Suppressor macrophage treated with lipopolysaccharide for 4 hours (primary cell): ENCODE data around the gene SEC23B.
A peak's percentile ranks its signal among the peaks of the same experiment; 100 is the strongest.
"Not testable (repeated sequence)": the region's sequence is repeated elsewhere in the genome, so short reads cannot be mapped to it uniquely, and the experiment has no call there.

Experiments
- DNase-seq: peaks from one replicate; pipeline ENCODE4 v3.0.0-alpha.2; 2020

The SEC23B gene

DNA sequence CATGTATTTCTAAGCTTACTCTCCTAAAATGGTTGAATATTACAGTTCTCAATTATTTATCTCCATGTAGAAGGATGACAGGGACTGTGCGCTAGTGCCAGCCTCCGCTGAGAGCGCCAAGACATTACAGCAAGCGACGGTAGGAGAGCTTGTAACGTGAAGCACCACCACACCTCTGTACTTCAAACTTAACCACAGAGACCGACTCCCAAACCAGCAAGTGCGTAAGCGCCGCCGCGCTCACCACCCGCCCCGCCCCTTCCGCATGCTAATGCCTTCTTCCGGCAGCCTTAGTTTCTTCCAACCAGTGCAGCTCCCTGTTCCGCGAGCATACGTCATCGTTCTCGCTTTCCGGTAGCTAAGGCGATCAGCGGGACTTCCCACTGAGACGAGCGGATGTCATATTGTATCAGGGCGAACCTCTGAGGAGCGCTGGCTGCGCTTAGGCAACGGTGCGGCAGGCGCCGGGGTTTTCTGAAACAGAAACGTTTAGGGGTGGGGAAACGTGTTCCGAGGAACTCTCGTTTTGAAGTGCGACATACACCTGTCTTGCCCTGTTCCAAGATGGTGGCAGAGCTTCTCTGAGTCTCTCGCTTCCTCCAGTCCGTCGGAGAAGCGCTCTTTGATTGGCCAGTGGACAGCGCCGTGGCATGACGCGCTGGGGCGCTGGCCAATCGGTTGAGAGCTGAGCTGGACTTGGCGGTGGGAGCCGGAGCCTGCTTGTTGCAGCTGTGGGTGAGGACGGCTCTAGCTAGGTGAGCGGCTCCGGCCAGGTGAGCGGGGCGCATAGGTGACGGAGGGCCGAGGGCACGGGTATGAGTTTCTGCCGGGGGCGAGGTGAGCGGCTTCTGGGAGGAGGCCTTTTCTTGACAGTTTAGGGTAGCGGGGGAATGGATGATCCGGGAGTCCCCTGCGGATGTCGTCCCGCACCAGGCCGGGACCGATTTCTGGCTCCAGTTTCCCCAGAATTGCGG, at the start of gene SEC23B:
Gene SEC23B, plus strand, starts transcription at position 723 of the 974 bp plus-strand sequence. CDS start 2,896 bp downstream, outside the sequence.
- DNase-seq, result peak; percentile 97

- DNase-seq, result no peak
These were observed 42.1 kb upstream of the SEC23B start for GRCh38 chr20:18465536-18466200.

DNA sequence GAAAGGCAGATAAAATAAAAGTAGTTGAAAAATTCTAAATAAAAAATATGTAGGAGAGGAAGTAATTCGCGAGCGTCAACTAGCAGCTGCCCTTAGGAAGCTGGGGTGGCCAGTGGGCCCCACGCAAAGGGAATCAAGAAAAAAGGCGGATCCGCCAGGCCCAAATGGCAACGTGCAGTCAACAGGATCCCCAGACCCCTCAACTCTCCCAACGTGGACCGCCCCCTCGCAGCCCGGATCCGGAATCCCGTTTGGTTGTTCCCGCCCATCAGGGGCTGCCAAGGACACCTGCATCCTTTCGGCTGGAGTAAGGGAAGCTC, 41.2 kb upstream of the SEC23B start:
- no peak for DNase-seq

DNA sequence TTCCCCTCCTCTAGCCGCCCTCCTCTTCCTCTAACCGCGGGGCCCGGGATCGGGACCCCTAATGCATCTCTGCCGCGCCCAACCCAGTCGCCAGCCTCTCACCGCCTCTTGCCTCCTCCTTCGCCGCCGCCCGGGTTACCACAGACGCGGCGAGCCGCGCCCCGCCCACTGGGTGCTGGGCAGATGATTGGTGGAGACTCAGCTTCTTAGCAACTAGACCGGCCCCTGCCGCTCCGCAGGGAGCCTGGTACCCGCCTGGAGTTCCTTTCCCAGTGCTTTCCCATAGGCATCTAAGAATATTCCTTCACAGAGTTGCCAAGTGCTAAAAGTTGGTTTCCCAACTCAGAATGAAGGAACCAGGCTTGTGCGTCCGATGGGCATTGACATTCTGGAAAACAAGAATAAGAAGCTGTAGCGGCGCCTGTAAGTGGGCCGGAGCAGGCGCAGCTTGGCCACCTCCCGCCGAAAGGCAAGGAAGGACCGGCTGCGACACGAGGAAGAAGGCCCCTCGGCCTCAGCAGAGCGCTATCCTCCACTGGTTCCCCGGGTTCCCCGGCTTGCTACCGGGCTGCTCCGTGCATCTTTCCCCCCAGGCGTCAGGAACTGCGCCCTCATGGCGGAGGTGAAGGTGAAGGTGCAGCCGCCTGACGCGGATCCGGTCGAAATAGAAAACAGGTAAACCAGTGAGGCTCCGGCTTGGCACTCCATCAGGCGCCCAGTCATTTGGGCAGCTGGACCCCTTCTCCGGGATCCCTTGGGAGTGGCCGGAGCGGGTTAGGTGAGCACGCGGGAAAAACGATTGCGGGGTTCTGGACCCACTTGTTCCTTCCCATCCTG, 40.6 kb upstream of the SEC23B start, which contains the start of the genes DZANK1 and POLR3F:
Gene DZANK1, minus strand, starts transcription at position 137 of the 837 bp plus-strand sequence. CDS start 1,672 bp downstream, outside the sequence.
Gene POLR3F, plus strand, starts transcription at position 497 of the 837 bp plus-strand sequence. Its CDS starts 117 bp downstream, at position 614.
- DNase-seq, result peak; percentile 97

GRCh38 chr20:18477218-18477617, 30.5 kb upstream of the SEC23B start:
- DNase-seq, result no peak

DNA sequence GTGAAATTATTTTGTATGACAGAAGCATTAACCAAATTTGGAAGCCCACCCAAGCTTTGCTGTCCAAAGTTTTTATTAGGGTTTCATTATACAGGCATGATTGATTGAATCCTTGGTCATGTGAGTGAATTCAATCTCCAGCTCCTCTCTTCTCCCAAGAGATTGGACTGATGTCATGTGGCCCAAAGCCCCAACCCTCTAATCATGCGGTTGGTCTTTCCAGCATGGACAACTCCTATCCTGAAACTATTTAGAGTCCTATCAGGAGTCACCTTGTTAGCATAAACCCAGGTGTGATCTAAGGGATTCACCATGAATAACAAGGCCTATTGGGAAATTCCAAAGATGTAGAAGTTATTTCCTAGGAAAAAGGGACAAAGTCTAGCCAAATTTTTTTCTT, 29.9 kb upstream of the SEC23B start:
- DNase-seq, result no peak

GRCh38 chr20:18481596-18481995, 26.1 kb upstream of the SEC23B start:
- no peak for DNase-seq

DNA sequence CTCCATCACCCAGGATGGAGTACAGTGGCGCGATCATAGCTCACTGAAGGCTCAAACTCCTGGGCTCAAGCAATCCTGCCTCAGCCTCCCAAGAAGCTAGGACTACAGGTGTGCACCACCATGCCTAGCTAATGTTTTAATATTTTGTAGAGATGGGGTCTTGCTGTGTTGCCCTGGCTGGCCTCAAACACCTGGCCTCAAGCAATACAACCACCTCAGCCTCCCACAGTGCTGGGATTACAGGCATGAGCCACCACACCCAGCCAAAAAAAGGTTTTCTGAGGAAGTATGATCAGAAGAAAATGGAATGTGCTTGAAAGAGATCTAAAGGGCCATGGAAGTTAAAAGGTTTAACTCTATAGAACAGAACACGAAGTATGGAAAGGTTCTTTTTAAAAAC, 19.4 kb upstream of the SEC23B start:
- no peak for DNase-seq

GRCh38 chr20:18496042-18496441, 11.7 kb upstream of the SEC23B start:
- no peak for DNase-seq

GRCh38 chr20:18496740-18497592, 10.8 kb upstream of the SEC23B start, which contains the start of gene RBBP9:
Gene RBBP9, minus strand, starts transcription at chr20:18497225. Its CDS starts 58 bp downstream, at chr20:18497167.
- peak; percentile 84 for DNase-seq

DNA sequence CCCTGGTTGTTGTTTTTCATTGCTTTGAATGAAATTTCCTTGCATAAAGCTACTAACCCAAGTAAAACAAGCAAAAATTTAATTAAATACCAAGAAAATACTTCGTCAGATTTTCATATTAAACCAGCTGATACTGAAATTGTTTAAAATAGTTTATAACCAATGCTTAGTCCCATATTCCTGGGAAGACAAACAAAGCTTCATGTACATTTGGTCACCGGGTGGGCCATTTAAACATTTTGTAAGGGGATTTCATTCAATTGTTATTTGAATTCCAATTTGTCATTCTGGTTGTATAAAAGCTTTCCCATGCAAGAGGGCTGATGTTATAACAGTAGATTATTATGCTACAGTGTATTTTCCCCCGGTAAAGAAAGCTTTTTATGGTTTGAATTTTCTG, 10.1 kb upstream of the SEC23B start:
- no peak for DNase-seq

- DNase-seq, result not testable (repeated sequence)
These were observed 6.1 kb upstream of the SEC23B start for GRCh38 chr20:18501672-18502071.

DNA sequence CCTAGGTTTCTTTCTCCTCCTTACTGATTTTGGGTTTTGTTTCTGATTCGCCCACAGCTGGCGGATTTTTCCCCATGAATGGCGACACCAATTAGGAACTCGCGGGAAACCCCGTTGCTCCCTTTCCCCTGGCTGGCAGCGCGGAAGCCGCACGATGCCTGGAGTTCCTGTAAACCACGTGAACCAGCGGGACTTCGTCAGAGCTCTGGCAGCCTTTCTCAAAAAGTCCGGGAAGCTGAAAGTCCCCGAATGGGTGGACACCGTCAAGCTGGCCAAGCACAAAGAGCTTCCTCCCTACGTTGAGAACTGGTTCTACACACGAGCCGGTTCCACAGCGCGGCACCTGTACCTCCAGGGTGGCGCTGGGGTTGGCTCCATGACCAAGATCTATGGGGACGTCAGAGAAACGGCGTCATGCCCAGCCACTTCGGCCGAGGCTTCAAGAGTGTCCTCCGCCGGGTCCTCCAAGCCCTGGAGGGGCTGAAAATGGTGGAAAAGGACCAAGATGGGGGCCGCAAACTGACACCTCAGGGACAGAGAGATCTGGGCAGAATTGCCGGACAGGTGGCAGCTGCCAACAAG, 3.2 kb upstream of the SEC23B start:
- DNase-seq, result peak; percentile 58

DNA sequence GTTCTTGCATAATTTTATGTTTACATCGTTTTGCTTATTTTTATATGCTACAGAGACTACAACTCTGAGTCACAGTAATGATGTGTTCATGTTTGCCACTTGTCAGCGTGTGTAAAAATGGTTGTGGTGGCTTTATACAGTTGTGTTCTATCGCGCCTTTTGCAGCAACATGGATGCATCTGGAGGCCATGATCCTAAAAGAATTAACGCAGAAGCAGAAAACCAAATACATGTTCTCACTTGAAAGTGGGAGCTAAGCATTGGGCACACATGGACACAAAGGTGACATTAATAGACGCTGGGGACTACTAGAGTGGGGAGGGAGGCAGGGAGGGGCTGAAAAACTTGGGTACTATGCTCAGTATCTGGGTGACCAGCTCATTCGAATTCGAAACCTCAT, 996 bp upstream of the SEC23B start:
- peak; percentile 11 for DNase-seq

- DNase-seq, result peak; percentile 48
These were observed 3.8 kb downstream of the SEC23B start for GRCh38 chr20:18511571-18511970.

- DNase-seq, result no peak
These were observed 5.5 kb downstream of the SEC23B start for GRCh38 chr20:18513208-18513607.

- no peak for DNase-seq
These were observed 6.4 kb downstream of the SEC23B start for GRCh38 chr20:18514127-18514526.

DNA sequence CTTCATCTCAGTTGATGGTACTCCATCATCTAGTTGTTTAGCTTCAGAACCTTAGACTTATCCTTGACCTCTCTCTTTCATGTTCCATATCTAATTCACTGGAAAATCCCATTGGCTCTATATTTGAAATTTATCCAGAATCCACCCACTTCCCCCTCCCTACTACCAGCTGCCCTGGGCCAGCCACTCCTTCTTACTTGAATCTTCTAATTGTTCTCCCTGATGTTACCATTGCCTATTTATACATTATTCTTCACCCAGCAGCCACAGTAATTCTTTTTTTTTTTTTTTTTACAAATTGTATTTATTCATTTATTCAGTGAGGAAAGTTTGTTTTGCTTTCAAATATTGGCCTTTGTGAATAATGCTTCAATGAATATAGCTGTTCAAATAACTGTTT, 8.2 kb downstream of the SEC23B start:
- no peak for DNase-seq

DNA sequence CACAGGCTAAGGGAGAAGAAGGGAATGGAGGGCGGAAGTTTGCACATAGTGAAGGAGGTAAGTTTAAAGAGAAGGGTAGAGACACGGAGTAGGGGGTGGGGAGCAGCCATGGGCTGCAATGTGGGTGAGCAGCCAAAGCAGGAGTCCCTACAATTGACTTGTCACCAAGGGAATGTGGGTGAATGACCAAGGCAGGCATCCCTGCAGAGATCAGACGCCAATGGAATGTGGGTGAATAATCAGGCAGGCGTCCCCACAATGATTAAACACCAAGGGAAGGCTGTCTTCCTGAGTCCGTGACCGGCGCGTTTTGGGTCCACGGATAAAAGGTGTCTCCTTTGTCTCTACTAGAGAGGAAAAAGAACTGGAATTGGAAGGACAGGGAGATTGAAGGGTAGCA, 14.3 kb downstream of the SEC23B start:
- not testable (repeated sequence) for DNase-seq

DNA sequence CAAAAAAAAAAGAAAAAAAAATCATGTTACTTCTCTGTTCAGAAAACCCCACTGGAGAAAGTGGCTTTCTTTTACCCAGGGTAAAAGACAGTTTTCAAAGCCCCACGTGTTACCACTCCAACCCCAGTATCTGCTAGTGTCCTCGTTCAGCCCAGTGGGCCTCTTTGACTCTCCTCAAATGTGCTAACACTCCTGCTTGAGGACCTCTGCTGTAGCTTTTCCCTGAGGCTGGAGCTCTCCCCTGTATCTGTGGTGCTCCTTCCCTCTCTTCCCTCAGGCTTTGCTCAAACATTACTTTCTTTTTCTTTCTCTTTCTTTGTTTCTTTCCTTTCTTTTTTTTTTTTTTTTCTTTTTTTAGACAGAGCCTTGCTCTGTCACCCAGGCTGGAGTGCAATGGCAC, 15.3 kb downstream of the SEC23B start:
- no peak for DNase-seq

DNA sequence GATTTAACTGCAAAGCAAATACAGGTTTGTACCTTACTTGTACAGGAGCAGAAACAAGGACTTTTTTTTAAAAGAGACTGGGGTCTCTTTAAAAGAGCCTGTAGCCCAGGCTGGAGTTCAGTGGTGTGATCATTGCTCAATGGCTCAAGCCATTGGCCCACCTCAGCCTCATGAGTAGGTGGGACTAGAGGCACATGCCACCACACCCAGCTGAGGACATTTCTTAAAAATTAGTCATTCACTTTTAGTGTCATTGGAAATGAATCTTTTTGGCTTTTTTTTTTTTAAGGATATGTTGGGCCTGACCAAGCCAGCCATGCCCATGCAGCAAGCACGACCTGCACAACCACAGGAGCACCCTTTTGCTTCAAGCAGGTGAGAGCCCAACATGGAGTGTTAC, 16.9 kb downstream of the SEC23B start:
- peak; percentile 36 for DNase-seq
